NCI-H1436 treated with DMSO at 0.1 percent for 48 hours (cell line): ENCODE data around the gene HS3ST3B1.

Source experiments
- DNase-seq: peaks from one replicate; lab custom pipeline; 2025; lab: John Stamatoyannopoulos, UW

HS3ST3B1 gene

DNA sequence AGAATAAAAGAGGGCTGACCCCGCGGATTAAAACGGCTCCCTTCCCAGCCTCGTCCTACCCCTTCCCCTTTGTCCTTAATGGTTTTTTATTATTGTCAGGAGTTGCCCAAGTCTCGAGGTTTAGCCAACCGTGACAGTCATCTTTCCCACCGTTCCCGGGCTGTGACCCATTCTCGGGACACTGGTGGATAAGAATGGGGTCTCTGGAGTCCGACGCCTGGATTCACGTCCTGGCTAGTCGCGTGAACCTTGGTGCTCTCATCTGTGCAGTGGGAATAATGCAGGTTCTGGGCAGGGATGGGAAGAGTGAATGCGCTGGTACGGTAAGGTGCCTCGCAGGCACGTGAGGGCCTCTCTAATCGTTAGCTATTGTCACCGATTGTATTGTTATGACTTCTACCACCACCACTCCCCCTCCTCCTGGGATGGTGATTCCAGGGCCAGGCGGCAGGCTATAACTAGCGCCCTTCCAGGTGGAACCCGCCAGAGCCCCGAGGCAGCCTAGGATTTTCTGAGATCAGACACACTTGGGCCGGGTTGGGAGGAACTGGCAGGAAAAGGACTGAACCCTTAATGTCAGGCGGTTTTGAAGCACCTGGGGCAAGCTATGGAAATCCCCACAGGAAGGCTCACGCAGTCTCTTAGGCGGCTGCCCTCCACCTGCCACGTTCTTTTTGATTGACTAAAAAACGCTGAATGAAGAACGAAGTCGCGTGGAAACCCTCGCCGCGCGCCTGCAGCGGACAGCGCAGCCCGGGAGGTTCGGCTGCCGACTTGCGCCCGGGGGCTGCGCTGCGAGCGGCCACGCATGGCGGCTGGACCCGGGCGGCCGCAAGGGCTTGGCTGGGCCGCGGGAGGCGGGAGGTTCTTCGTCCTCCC lies 2.7 kb downstream of the HS3ST3B1 start:
- no peak for DNase-seq

DNA sequence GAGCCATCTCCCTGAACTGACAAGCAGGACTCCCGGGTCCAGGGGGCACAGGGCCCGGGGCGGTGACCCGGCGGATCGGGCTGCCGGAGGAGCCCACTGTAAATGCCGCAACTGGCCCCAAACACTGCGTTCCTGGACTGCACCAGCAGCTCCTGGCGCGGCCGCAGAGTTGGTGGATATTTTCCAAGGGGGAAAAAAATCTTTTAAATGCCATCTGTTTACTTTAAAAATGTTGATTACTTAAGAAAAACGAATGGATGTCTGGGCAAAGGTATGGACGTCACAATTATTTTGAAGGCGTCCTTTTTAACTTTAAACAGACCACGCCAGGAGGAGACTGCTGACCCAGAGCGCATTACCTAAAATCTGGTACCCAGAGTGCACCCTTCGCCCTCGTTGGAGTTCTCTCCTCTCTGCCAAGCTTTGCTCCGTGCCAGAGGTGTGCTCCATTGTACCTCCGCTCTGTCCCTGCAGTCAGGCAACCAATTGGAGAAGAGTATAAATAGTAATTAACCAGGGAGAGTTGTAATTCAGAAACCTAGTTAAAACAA lies 3.4 kb downstream of the HS3ST3B1 start:
- no peak for DNase-seq

DNA sequence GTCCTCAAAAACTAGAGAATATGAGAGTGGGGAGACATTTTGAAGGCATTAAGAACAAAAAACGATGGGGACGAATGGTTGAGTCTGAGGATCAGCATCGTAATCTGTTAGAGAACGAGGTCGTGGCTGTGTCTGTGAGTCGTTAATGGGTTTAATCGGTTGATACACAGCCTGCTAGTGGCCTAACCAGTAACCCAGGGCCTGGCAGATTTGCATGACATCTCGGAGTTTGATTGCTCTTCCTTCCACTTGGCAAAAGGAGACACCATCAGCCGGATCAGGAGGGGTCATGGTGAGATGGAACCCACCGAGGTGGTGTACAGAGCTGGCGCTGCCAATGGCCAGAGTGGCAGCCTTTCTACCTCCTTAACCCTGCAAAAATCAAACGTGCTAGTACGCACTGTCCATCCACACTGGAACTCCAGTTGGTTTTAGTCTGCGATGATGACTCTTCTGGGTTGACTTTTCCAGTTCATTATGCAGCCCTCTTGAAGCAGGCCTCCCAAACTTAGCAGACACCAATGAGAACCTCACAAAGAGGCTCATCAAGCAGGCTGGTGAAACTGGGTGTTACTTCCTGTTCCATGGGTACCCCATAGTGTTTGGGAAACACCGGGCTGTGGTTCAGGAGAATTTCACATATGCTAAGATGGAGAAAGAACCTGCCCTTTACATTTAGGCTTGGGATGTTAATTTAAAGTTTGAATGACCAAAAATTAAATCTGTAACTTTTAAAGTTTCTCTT lies 4.1 kb downstream of the HS3ST3B1 start:
- DNase-seq = no peak

DNA sequence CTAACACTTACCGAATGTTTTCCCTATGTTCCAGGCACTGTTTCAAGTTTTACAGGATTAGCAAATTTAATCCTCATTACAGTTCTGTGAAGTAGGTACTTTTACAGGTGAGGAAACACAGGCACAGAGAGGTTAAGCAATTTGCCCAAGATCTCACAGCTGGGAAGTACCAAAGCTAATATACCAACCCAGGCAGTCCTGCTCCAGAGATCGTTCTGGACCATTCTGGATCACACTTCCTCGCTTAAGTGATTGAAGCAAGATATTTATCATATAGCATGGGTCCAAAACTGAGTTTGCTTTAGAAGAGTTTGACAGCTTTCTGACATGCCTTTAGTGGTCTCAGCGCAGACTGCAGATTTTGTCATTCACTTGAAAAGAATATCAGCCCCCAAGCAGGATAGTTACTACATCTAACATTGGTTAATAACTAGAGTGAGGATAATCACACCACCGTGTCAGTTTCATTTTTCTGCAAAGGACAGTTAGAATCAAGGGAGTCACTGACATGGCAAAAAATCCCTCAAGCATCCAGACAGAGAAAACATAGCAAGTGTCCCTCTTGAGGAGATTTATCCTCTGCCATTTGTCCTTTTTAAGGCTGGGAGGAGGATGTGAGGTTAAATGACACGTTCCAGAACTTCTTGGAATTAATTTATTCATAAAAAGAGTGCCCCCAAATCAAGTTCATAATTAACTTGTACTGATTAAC lies 5.1 kb downstream of the HS3ST3B1 start:
- no peak for DNase-seq

DNA sequence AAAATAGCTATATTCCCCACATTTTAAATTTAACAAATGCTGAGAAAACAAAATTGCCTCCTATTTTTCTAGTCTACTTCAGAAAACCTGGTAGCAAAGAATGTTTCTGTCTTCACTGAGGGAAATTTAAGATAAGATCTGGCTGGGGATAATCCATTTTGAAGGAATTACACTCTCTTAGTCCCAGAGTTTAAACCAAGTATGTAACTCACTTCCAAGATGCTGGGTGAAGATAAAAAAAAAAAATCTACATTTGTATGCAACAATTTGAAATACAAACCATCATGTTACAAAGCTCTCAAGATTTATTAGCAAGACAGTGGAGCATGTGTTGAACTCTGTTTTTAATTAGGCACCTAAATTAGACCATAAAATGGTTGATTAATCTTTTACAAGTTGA lies 5.7 kb downstream of the HS3ST3B1 start:
- no peak for DNase-seq

DNA sequence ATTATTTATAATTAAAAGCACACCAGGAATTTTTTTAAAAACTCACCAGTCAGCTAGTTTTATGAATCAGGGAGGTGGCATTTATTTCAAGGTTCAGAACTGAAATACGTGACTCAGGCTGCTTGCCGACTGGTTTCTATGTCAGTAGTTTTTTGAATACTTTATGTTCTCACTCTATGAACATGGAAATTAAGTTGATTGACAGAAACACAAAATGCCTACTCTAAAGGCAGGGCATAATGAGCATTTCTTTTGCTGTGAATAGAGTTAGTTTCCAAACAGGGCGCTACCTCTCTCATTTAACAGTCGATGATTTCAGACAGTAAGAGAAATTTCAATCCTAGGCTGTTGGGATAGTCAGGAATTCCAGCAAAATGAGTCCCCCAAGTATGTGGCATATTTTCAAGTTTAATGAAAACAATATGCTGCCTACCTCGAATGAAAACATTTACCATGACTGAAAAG lies 6.7 kb downstream of the HS3ST3B1 start:
- DNase-seq = no peak

DNA sequence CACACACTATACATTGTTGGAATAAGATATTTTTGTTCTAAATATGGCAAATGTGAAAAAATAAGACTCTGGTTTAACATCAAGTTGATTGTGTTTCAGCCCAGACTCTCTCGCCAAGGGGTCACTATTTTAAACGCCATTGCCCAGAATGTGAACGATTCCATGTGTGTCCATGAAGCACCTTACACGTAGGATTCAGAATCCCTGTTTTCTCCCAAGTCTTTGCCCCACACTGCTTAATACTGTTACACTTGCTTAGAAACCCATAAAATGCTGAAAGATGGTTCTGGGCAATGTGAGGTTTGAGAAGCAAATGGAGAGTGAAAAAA lies 7.7 kb downstream of the HS3ST3B1 start:
- DNase-seq = no peak

DNA sequence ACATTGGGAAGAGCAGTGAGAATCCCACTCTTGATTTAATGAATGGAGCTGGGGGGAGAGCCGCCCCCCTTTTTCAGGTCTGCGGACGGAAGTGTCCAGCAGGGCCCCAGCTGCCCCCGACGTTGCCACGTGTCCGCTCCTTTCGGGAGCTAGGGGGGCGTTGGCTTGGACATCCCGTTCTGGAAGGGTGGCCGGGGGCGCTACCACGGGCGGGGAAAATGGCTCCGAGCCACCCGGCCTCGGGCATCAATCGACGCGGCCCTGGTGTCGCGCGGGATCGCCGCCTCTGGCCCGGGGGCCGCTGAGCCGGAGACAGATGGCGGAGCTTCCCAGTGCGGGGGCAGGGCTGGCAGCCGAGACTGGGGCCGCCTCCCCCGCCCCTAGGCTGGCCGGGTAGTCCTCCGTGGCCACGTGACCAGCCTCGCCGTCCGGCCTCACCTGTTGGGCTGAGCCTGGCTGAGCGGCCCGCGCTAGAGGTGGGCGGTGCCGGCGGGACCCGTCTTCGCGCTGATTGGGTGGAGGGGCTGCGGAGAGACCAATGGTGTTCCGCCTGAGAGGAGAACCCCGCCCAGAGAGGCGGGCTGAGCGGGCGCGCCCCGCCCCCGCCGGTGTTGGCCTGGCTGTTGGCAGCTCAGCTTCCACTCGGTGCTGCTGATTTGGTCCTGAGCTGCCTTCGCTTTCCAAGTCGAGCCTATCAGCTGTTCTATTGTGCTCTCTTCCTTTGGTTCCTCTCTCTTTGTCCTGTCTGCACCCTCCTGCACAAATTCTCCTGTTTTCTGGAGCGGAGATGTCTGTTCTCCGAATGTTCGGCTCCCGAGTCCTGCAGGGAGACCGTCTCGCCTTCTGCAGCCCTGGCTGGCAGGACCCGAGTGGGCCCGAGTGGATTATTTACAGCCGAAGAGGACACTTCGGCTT lies 8.3 kb downstream of the HS3ST3B1 start:
- DNase-seq = no peak

DNA sequence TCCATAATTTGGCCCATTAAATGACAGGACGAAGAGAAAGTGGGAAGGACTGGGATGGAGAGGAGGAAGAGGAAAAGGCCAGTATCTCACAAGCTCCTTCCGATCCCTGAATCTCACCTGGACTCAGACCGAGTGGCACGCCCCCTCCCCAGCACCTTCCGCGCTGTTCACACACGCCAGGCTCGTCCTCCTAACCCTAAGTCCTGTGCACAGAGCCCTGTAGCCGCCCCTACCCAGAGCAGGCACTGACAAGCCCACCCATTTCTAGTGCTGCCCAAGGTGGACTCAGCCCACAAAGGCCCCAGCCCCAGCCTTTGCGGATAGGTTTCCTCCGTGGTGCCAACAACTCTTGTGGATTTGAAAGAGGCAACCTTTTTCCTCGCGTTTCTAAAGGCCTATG lies 9.2 kb downstream of the HS3ST3B1 start:
- DNase-seq = no peak

DNA sequence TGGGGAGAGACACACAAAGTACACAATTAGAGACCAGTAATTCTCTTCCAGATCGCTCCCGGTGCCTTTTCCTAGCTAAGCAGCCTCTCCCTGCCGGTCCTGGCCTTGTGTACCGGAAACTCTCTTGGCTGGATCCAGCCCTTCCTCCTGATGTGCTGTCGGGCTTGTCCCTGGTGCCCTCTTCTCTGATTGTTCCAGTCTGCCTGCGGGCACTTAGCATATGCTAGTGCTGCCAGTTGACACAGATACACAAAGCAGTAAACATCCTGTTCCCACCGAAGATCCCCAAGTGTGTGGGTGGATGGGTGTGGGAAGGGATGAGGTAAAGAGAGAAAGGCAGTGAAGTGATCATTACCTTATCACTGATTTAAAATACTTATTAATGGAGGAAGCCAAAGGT lies 9.7 kb downstream of the HS3ST3B1 start:
- no peak for DNase-seq

DNA sequence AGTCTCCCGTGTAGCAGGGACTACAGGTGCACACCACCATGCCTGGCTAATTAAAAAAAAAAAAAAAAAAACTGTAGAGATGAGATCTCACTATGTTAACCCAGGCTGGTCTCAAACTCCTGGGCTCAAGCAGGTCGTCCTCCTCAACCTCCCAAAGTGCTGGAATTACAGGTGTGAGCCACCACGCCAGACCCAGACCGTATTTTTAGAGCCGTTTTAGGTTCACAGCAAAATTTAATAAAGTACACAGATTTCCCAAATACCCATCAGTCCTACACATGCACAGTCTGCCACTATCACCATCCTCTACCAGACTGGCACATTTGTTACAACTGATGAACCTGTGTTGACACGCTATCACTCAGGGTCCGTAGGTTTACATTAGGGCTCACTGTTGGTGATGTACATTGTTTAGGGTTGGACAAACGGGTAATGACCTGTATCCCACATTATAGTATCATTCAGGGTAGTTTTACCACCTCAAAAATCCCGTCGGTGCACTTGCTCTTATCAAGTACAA lies 10.4 kb downstream of the HS3ST3B1 start:
- DNase-seq = no peak

DNA sequence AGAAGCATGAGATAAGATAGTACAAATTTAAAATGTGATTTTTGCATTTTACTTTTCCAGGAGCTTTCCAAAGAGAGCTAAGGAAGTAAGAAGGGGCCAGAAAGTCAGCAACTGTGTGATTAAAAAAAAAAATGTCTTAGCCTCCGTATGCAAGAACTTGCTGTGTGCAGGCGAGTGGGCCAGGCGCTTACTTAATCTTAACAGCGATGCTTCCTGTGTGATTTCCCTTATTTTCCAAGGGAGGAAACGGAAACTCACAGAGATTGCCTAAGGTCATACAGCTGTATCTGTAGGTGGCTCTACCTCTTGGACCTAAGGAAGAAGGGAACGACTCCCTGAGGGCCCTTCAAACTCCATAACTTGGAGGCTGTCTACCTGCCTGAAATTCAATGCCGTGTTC lies 11.1 kb downstream of the HS3ST3B1 start:
- DNase-seq = no peak

DNA sequence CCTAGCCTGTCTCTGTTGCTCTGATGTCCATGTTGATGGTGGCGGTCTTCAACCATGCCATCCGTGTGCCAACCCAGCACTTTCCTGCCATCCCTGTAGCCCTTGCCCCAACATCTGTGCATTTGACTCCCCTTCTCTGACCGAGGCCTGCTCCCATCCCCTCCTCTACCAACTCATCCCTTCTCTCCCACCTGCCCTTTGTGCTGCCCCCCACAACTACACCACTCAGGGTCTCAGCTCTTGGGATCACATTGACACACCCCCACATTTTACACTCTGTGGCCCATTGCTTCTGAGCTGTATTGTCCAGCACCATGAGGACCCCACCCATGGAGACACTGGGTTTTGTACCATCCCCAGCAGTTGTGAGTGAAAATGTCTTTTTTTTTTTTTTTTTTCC lies 11.6 kb downstream of the HS3ST3B1 start:
- no peak for DNase-seq

DNA sequence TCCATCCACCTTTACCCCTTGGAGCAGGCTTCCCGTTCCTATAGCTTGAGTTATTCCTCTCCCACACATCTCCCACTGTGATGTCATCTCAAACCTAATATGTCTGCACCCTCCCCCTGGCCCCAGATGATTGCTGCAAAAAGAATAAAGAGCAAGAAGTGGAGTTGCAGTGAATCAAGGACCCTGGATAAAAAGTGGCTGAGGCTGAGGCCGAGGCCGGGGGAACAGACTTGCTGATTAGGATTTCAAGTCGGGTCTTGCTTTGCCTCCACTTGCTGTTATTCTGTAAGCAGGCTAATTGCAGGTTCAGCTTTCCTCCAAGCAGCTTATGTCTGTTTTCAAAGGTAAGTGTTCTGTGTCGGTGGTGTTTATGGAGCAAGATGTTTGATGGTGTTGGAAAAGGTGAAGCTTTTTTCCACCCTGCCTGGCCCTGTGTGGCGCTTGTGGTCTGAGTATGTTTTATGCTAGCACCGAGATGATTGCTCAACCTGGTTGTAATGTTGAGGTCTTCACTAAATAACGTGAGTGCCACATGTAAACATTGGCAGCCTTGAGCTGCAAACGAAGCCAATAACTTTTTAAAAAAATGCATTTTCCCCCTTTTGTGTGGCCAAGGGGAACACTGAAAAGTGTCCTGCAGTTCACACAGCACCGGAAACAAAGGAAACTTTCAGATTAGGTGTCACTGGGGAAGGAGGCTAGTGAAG lies 15.4 kb downstream of the HS3ST3B1 start:
- no peak for DNase-seq

DNA sequence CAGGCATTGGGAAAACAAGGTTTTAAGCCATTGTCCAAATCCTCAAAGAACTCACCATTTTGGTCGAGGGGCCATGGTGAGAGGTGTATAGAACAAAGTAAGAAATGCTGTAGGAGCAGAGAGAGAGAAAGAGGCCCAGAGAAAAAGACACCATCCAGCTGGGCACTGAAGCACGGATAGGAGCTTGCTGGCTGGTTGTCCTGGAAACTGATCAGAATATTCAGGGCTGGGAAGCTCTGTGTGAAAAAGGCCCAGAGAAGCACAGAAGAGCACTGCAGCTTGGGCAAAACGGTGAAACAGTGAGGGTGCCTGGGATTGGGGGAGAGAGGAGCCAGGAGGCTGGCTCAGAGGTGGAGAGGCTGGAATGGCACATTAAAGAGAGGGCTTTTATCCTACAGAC lies 16.5 kb downstream of the HS3ST3B1 start:
- DNase-seq = no peak

DNA sequence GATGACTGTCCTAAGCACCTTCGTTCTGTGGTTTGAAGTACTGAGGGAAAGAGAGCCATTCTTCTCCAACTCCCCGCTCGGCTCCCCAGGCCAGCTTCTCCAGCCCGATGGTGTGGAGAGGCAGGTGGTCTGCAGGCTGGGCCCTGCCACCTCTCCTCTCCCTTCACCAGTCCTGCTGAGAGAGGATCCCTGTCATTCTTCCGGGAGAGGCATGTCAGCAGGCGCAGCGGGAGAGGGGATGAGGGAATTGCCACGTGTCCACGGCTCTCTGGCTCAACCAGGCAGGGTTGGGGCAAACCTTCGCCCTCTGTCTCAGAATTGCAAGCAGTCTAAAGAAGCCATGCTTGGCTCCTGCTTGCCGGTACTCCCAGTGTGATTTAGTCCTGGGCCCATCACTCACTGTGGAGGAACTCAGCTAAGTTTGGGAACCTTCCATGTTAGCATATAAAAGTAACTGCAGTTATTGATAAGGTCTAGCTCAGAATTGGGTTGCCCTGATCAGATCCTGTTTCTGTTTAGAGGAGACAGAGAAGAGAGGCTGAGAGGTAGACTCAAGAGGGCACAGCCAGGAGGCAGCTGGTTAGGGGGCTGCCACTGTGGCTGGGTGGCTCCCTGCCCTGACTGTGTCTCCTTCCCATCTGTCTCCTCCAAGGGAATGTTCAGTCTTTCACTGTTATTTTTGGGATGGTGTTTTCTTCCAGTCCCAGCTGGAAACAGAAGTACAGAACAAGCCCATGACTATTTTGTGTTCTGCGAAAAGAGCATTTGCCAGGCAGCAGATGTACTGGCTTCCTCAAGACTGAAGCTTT lies 17.4 kb downstream of the HS3ST3B1 start:
- no peak for DNase-seq

DNA sequence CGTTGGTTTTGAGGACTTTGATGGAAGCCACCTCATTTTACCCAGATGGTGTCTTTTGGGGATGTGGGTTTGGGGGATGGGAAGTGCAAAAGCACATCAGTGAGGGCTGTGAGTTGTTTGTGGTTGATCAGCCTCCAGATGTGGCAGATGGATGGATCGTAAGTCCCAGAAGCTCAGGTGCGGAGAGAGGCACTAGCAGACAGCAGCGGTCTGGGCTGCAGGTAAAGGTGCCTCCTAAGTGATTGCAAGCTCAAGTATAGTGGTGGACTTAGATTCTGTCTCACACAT lies 18.0 kb downstream of the HS3ST3B1 start:
- no peak for DNase-seq

DNA sequence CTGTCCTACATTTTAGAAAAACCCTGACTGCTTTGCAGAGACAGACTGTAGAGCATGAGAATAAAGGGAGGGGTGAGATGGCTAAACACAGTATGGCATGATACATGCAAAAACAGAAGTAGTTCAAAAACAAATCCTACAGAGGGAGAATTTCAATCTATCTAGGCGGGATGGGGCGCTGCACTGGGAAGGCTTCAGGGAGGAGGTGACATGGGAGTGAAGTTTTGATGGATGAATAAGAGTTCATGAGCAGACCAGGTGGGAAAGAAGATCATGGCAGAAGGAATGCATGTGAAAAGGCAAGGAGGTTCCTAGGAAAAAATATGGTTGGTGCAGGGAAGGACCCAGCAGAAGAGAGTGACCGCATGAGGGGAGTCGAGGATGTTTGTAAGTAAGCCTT lies 19.2 kb downstream of the HS3ST3B1 start:
- DNase-seq = no peak

DNA sequence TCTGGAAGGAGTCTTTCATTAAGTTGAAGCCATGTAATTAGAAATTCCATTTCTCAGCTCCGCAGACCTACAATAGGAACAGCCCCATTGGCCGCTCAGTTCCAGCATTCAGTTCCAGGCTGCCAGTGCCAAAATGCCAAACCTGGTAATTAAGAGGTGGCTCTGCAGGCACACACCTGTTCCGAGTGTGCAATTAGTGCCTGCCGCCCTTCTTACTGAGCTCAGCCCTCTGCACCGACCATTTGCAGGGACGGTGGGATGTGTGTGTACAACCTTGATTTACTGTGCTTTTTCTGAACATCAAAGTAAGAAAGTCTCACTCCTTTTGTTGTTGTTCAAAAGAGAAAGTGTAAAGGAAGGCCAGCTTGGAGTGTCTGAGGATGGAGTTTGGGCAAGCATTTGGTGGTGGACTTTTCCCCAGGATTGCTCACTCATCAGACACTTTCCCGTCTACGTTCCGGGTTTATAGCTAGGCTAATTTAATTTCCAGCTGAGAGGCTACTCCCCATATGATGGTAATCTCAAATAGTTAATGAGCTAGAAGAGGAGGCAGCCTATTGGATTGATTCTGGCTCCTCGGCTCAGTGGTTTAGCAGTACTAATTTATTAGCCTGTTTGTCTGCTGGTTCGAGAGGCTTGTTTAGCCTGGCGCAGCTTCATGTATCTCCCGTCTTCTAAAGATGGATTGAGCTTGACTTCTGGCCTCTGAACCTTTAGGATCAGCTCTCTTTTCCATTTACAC lies 20.0 kb downstream of the HS3ST3B1 start:
- no peak for DNase-seq
